Measurements from ENCODE around the gene GALNT2.
A peak's percentile ranks its signal among the peaks of the same experiment; 100 is the strongest.

GALNT2 gene

GRCh38 chr1:230110971-230111370, 43.9 kb downstream of the GALNT2 start:
- Histone ChIP-seq H3K27ac (no peak overlapping the region), H3K27me3 (ENCODE audit: insufficient read depth, low read depth, severe bottlenecking) (no peaks in the 10 kb centered on the region), H3K36me3 (peaks cover 7% of the 10 kb centered on the region), H3K9me3 (ENCODE audit: severe bottlenecking) (no peaks in the 10 kb centered on the region), H3K4me3 (ENCODE audit: low read depth, low read length) (no peak overlapping the region)
- no peak for TF ChIP-seq CTCF (IDR thresholded peaks at IDR 0.05; ENCODE audit: low read depth, low read length)
- no peak for DNase-seq

- H3K36me3 ChIP-seq, result peaks cover 7% of the 10 kb centered on the region
- TF ChIP-seq CTCF (IDR thresholded peaks at IDR 0.05; ENCODE audit: low read depth, low read length), result no peak
- no peaks in the 10 kb centered on the region for H3K27me3 ChIP-seq (ENCODE audit: insufficient read depth, low read depth, severe bottlenecking)
- peak overlapping the region; percentile 43 for H3K27ac ChIP-seq
- no peak overlapping the region for H3K4me3 ChIP-seq (ENCODE audit: low read depth, low read length)
- peak; percentile 80 for DNase-seq
- H3K9me3 ChIP-seq (ENCODE audit: severe bottlenecking), result no peaks in the 10 kb centered on the region
These were observed 45.2 kb downstream of the GALNT2 start for GRCh38 chr1:230112131-230112701.

- H3K36me3 ChIP-seq, result peaks cover 7% of the 10 kb centered on the region
These were observed 45.7 kb downstream of the GALNT2 start for GRCh38 chr1:230112782-230113181.

GRCh38 chr1:230113235-230113592, 46.2 kb downstream of the GALNT2 start:
- Histone ChIP-seq H3K27ac (no peak overlapping the region), H3K4me3 (ENCODE audit: low read depth, low read length) (no peak overlapping the region), H3K27me3 (ENCODE audit: insufficient read depth, low read depth, severe bottlenecking) (no peaks in the 10 kb centered on the region), H3K9me3 (ENCODE audit: severe bottlenecking) (no peaks in the 10 kb centered on the region), H3K36me3 (peaks cover 7% of the 10 kb centered on the region)
- TF ChIP-seq CTCF (IDR thresholded peaks at IDR 0.05; ENCODE audit: low read depth, low read length), result no peak
- no peak for DNase-seq

More at GRCh38 chr1:230112782-230113181, 45.7 kb downstream of the GALNT2 start:
- no peak overlapping the region; the same call in 1 of the 2 replicates for H3K27ac ChIP-seq
- no peaks in the 10 kb centered on the region for H3K9me3 ChIP-seq (ENCODE audit: severe bottlenecking)
- DNase-seq, result no peak
- H3K4me3 ChIP-seq (ENCODE audit: low read depth, low read length), result no peak overlapping the region
- no peaks in the 10 kb centered on the region for H3K27me3 ChIP-seq (ENCODE audit: insufficient read depth, low read depth, severe bottlenecking)
- TF ChIP-seq CTCF (IDR thresholded peaks at IDR 0.05; ENCODE audit: low read depth, low read length), result no peak

GRCh38 chr1:230113593-230114236, 46.7 kb downstream of the GALNT2 start:
- peaks cover 7% of the 10 kb centered on the region for H3K36me3 ChIP-seq
- no peak overlapping the region for H3K4me3 ChIP-seq (ENCODE audit: low read depth, low read length)
- no peak overlapping the region for H3K27ac ChIP-seq
- no peak for TF ChIP-seq CTCF (IDR thresholded peaks at IDR 0.05; ENCODE audit: low read depth, low read length)
- H3K27me3 ChIP-seq (ENCODE audit: insufficient read depth, low read depth, severe bottlenecking), result no peaks in the 10 kb centered on the region
- H3K9me3 ChIP-seq (ENCODE audit: severe bottlenecking), result no peaks in the 10 kb centered on the region
- no peak for DNase-seq

- Histone ChIP-seq H3K9me3 (ENCODE audit: severe bottlenecking) (no peaks in the 10 kb centered on the region), H3K27ac (no peak overlapping the region), H3K4me3 (ENCODE audit: low read depth, low read length) (no peak overlapping the region), H3K27me3 (ENCODE audit: insufficient read depth, low read depth, severe bottlenecking) (no peaks in the 10 kb centered on the region), H3K36me3 (peaks cover 7% of the 10 kb centered on the region)
- no peak for TF ChIP-seq CTCF (IDR thresholded peaks at IDR 0.05; ENCODE audit: low read depth, low read length)
- DNase-seq, result no peak
These were observed 47.2 kb downstream of the GALNT2 start for GRCh38 chr1:230114237-230114651.
